Thyroid gland (tissue), 4 donors: ENCODE data around the gene RTL9.

Experiments
- CTCF ChIP-seq, 6 experiments: fragments of 200-600 bp in 3 of 6; fragments of 450-650 bp in 3 of 6; sonication (generic) in 3 of 6; IDR thresholded peaks; one replicate each; pipeline ENCODE4 v1.5.1; 2016 to 2019; ENCODE audit warnings: antibody characterized with exemption in 6 of 6, mild to moderate bottlenecking in 2 of 6, inconsistent platforms in 1 of 6, moderate library complexity in 1 of 6
- POLR2A ChIP-seq, 2 donors: fragments of 450-650 bp; IDR thresholded peaks; one replicate each; pipeline ENCODE4 v1.6.1; 2017; ENCODE audit warnings: antibody characterized with exemption in 2 of 2, mild to moderate bottlenecking in 2 of 2, moderate library complexity in 1 of 2

GRCh38 chrX:110397339-110397738, 38.7 kb downstream of the RTL9 start:
- TF ChIP-seq CTCF (IDR thresholded peaks at IDR 0.05) (no peak), POLR2A (IDR thresholded peaks at IDR 0.05) (no peak)
